HG02870 (cell line): ENCODE data around the gene FADD.

Experiments
- ATAC-seq: cut with Tn5 transposase; IDR thresholded peaks from one replicate; pipeline ENCODE4 v1.9.1; 2021; ENCODE audit warnings: mild to moderate bottlenecking, moderate library complexity; ENCODE audit not compliant: unreplicated experiment

Gene FADD

DNA sequence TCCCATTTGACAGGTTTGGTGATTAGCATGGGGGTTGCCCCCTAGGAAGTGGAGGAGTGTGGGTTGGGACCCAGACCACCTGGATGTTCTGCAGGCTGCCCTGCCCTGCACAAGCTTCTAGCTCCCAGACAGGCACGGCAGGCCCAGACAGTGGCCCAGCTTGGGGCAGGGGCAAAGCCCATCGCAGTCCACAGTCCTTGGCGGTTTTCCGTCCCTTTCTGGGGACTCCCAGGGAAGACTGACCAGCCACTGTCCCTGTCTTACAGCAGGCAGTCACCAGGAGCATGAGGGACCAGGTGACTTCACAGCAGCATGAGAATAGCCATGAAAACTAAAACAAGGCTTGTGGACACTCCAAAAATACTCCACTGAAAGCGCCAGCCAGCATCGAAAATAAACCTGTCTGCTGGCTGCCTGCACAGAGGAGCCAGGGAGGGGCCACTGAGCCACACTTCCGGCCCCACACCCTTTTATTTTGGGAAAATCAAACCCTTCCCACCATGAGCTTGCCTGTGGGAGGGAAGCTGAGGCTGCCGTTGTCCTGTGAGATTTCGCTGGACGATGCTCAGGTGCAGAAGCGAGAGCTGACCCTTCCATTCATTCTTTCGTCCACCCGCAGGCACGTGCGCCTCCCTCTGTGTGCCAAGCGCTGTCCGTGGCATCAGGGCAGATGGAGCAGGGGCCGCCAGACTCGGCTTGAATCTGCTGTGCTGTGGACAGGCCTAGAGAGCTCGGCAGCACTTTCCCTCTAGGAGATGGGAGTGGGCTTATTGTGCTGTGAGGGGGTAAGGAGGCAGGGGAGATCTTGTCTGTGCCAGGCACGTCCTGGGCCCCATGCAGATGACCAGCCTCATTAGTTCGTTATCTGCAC, 28.0 kb downstream of the FADD start:
- no peak for ATAC-seq

DNA sequence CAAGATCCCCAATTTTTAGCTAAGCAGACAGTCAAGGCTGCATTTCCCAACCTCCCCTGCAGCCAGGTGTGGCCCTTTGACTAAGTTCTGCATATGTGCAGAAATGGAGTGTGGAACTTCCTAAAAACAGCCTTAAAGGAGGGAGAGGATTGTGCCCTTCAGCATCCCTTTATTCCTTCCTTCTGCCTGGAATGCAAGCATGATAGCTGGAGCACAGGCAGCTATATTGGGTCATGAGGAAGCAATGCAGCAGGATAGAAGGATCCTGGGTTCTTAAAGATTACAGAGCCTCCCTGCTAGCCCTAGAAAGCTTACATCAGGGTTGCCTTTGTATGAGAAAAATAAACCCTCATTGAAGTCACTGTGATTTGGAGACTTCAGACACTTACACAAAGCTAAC, 29.9 kb downstream of the FADD start:
- no peak for ATAC-seq

- ATAC-seq = no peak
Observed at GRCh38 chr11:70233511-70233934, 30.4 kb downstream of the FADD start.

DNA sequence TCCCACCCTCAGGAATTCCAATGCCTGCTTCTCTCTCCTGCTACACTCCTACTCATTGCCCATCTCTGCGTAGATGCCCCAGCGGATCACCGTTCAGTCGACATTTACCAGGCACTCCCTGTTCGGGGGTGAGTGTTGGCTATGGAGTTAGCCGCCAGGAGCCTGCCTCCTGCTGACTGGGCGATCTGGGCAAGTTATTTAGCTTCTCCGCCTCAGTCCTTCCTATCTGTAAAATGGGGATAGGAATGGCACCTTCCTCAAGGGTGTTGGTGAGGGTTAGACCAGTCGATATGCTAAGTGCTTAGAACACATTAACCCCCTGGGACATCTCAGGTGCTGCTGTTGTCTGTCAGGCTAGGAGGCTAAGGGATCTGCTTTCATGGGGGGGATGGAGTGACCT, 30.9 kb downstream of the FADD start:
- ATAC-seq = no peak

DNA sequence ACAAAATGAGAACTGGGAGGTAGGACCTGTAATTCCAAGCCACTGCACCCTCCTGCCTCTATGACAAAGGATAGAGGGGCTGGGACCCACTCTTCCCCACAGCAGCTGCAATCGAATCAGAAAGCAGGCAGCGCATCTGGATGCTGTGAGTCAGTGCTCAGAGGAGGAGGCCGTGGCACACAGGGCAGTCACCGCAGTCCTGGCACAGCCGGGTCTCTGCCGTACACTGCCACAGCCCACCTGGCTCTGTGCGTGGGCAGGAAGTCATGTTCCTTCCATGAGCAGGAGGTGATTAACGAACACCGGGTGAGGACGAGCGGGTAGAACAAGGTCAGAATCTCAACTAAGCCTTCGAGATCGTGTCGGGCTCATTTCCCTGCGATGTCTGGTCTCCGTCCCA, 37.2 kb downstream of the FADD start:
- ATAC-seq = no peak

GRCh38 chr11:70241709-70242108, 38.6 kb downstream of the FADD start:
- ATAC-seq = no peak

- ATAC-seq = no peak
Observed at GRCh38 chr11:70242885-70243284, 39.8 kb downstream of the FADD start.

GRCh38 chr11:70243912-70244652, 41.0 kb downstream of the FADD start:
- no peak for ATAC-seq

DNA sequence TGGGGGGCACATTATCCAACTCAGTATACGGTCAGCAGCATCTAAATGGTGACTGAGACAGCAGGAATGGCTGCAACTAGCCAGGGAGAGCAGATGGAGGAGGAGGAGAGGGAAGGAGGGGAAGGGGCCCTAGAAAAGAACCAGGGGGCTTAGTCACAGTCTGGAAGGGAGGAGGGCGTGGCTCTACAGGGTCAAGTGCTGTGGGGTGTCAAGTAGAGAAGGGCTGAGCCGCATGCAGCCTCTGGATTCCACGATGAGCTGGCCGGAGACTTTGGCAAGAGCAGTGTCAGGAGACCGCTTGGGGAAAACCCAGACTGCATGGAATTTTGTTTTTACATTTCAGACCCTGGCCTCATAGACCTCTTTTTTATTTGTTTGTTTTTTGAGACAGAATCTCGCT, 41.6 kb downstream of the FADD start:
- ATAC-seq = no peak

- no peak for ATAC-seq
Observed at GRCh38 chr11:70246196-70246595, 43.1 kb downstream of the FADD start.

- ATAC-seq = no peak
Observed at GRCh38 chr11:70247042-70247709, 44.1 kb downstream of the FADD start.

DNA sequence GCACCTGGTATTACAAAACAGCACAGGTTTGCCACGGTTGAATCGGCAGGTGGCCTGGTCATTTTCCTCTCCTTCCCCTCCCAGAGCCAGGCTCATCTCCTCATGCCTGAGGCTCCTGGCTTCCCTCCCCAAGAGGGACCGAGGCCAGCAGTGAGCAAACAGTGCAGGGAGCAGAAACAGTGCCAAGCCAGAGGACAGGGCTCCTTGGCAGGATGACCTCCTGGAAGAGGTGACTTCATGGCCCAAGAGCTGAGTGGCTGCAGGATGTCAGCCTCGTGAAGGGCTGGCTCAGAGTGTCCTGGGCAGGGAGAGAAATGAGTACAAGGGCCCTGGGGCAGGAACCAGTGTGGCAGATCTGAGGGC, 44.6 kb downstream of the FADD start:
- ATAC-seq = no peak

GRCh38 chr11:70250876-70251658, 48.0 kb downstream of the FADD start:
- ATAC-seq = no peak

DNA sequence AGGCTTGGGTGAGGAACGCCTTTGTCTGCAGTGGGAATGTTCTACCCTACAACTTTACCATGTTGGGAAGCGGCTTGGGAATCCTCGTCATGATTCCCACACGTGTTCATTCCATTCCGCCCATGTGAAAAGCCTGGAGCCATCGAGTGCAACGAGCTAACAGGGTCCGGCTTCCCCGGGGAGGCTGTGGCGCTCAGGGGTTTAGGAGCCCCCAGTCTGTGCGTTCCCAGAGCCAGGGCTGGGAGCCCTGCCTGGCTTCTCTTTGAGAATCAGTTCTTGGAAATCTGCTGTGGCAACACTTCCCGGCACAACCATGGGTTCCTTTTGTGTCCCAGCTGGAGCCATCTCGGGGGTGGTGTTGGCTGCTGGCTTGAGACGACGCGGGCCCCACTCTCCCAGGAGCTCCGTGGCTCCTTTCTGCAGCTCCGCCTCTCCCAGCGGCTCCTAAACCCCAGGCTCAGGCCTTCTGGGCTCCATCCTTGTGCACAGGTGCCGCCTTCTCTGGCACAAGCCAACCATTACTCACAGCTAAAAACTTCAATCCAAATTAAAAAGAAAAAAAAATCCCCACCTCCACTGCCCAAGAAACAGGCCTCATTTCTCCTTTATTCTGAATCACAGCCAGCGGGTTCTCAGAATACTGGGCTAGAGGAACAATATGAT, 48.7 kb downstream of the FADD start:
- no peak for ATAC-seq

DNA sequence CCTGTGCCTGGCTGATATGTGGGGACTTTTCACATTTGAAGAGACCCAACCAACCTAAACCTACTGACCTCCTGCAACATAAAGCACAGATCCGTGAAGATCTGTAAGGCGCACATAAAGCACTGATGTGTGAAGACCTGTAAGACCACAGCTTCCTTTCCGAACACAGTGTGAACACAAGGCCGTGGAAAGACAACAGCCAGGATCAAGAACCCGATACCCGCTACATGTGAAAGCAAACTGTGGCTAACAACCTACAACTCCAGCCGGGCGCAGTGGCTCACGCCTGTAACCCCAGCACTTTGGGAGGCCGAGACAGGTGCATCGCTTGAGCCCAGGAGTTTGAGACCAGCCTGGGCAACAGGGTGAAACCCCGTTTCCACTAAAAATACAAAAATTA, 49.7 kb downstream of the FADD start:
- no peak for ATAC-seq

GRCh38 chr11:70255477-70256116, 52.5 kb downstream of the FADD start:
- no peak for ATAC-seq
